Activated CD8-positive, alpha-beta T cell treated with anti-CD3 and anti-CD28 coated beads, Interleukin-2, amount 10 ng/mL, durations not matched to agents 7 days and 5 days (primary cell): ENCODE data around the gene NCBP3. TPM values are rescaled to one million over a fixed set of nuclear protein-coding genes. Genes with fewer than 3 reads are reported as not detected.
A peak's percentile ranks its signal among the peaks of the same experiment; 100 is the strongest.

ENCODE experiments used
- ATAC-seq: fragments of 150-1000 bp; cut with Tn5 transposase; one replicate; pipeline ENCODE4 v1.10.0; 2021; ENCODE audit warnings: moderate library complexity
- CTCF ChIA-PET: fragments of 350-600 bp; sonication (Branson Sonifier 250); formaldehyde crosslinking; loops from one replicate; lab custom pipeline; 2021; ENCODE audit warnings: antibody characterized with exemption; lab: Charles Lee
- POLR2A ChIA-PET: fragments of 350-600 bp; sonication (Branson Sonifier 250); formaldehyde crosslinking; loops from one replicate; lab custom pipeline; 2021; ENCODE audit warnings: antibody characterized with exemption; lab: Charles Lee
- DNase-seq: peaks from one replicate; pipeline ENCODE4 v3.0.0-alpha.2; 2020
- H3K27ac Mint-ChIP-seq: one replicate; pipeline ENCODE4 v1.8.0; 2021; ENCODE audit warnings: mild to moderate bottlenecking, mixed read lengths
- H3K27me3 Mint-ChIP-seq: one replicate; pipeline ENCODE4 v1.8.0; 2021; ENCODE audit warnings: low read depth, mixed read lengths
- H3K36me3 Mint-ChIP-seq: one replicate; pipeline ENCODE4 v1.8.0; 2021; ENCODE audit warnings: low read depth, mixed read lengths
- H3K4me1 Mint-ChIP-seq: one replicate; pipeline ENCODE4 v1.8.0; 2021; ENCODE audit warnings: low read depth, mixed read lengths
- H3K4me3 Mint-ChIP-seq: one replicate; pipeline ENCODE4 v1.8.0; 2021; ENCODE audit warnings: mild to moderate bottlenecking, mixed read lengths
- H3K9me3 Mint-ChIP-seq: one replicate; pipeline ENCODE4 v1.8.0; 2022; ENCODE audit warnings: mixed read lengths; ENCODE audit not compliant: insufficient read depth
- total RNA-seq, 2 experiments: library from RNA; stranded (reverse); gene quantifications; one replicate each; pipeline ENCODE4 v1.2.3, GENCODE V29; 2021

NCBP3 gene
- total RNA-seq, 2 experiments from 2014 or later = 39.1 to 42.6 TPM

DNA sequence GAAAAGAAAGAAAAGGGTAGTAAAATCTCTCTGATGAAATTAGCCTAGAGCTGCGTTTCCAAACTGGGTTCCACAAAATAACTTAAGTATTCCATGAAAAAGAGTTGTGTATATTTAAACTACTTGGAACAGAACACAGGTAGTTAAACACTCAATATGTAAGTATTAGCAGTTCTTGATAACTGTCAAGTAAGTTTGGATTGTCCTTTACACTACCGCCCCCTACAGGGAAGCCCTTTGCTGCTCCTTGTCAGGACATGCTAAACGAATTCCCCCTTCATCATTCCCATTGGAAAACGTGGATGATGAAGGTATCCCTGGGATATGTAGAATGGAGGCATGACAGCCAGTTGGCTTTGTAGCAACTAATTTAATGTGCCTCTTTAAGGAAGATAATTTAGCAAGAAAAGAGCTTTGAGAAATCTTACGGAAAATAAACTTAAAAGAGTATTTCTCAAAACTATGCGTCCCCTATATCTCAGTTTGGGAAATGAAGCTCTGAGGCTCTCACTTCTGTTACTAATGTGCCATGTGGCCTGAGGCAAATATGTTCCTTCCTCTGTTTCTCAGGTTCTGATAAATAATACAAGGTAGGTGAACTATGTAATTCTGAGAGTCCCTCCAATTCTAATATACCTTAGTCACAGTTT, 18.8 kb downstream of the NCBP3 start:
- H3K27me3 Mint-ChIP-seq = no peaks in the 10 kb centered on the region
- DNase-seq (peak; percentile 83), ATAC-seq (no peak)
- ChIA-PET CTCF (interaction anchor here (0.6 to 7.7 kb wide), 33 partner anchors 11 to 225 kb away, joined by 3 to 456 read pairs (median 6); partner anchors contain the start of genes CTNS, HASPIN, ITGAE and NCBP3), POLR2A (interaction anchor here (0.6 to 2.0 kb wide), 4 partner anchors 11 to 111 kb away, joined by 3 to 13 read pairs (median 4); no protein-coding TSS in a partner anchor)
- peaks cover 9% of the 10 kb centered on the region for H3K4me1 Mint-ChIP-seq
- H3K27ac Mint-ChIP-seq = no peak overlapping the region
- H3K36me3 Mint-ChIP-seq = peaks cover 47% of the 10 kb centered on the region
- no peaks in the 10 kb centered on the region for H3K9me3 Mint-ChIP-seq
- H3K4me3 Mint-ChIP-seq = no peak overlapping the region

- ChIA-PET CTCF (interaction anchor here (0.7 to 7.7 kb wide), 12 partner anchors 10 to 143 kb away, joined by 5 to 456 read pairs (median 18); partner anchors contain the start of genes HASPIN and NCBP3), POLR2A (interaction anchor here (0.9 to 1.1 kb wide), 2 partner anchors 89 to 102 kb away, joined by 3 read pairs; partner anchors contain the start of gene HASPIN)
- no peak for DNase-seq
- H3K27ac Mint-ChIP-seq = no peak overlapping the region
- peaks cover 9% of the 10 kb centered on the region for H3K4me1 Mint-ChIP-seq
- H3K27me3 Mint-ChIP-seq = no peaks in the 10 kb centered on the region
- peaks cover 57% of the 10 kb centered on the region for H3K36me3 Mint-ChIP-seq
- no peak overlapping the region for H3K4me3 Mint-ChIP-seq
- no peak for ATAC-seq
- no peaks in the 10 kb centered on the region for H3K9me3 Mint-ChIP-seq
Observed at GRCh38 chr17:3826191-3826590, 19.9 kb downstream of the NCBP3 start.

DNA sequence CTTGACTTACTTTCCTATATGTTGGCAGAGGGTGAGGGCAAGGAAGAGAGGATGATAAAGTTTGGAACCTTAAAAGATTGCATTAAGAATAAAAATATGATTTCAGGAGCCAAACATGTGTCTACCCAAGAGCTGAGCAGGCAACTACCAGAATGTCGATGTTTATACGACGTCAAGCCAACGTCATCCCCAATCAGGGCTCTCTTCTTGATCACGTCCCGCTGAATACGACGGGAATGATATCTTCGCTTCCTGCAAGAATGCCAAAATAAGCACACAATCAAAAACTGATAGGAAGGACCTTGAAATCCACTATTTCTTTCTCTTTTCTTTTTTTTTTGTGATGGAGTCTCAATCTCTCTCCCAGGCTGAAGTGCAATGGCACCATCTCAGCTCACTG, 24.9 kb downstream of the NCBP3 start:
- DNase-seq = no peak
- peaks cover 59% of the 10 kb centered on the region for H3K36me3 Mint-ChIP-seq
- ATAC-seq = no peak
- ChIA-PET CTCF (interaction anchor here (1.2 to 4.4 kb wide), 2 partner anchors 17 to 83 kb away, joined by 3 to 29 read pairs; no protein-coding TSS in a partner anchor), POLR2A (no interaction called here)
- no peak overlapping the region for H3K27ac Mint-ChIP-seq
- no peaks in the 10 kb centered on the region for H3K27me3 Mint-ChIP-seq
- H3K4me3 Mint-ChIP-seq = no peak overlapping the region
- peaks cover 2% of the 10 kb centered on the region for H3K4me1 Mint-ChIP-seq
- H3K9me3 Mint-ChIP-seq = no peaks in the 10 kb centered on the region

- CTCF ChIA-PET = interaction anchor here (3.5 kb wide), 1 partner anchor 81 kb away, joined by 36 read pairs; no protein-coding TSS in a partner anchor
- H3K27me3 Mint-ChIP-seq = no peaks in the 10 kb centered on the region
- no peak for DNase-seq
- POLR2A ChIA-PET = no interaction called here
- no peak overlapping the region for H3K27ac Mint-ChIP-seq
- H3K4me3 Mint-ChIP-seq = no peak overlapping the region
- H3K36me3 Mint-ChIP-seq = peaks cover 61% of the 10 kb centered on the region
- H3K4me1 Mint-ChIP-seq = no peaks in the 10 kb centered on the region
- no peak for ATAC-seq
- no peaks in the 10 kb centered on the region for H3K9me3 Mint-ChIP-seq
Observed at GRCh38 chr17:3818786-3819185, 27.3 kb downstream of the NCBP3 start.

- peaks cover 61% of the 10 kb centered on the region for H3K36me3 Mint-ChIP-seq
Observed at GRCh38 chr17:3817851-3818605, 28.0 kb downstream of the NCBP3 start.

GRCh38 chr17:3815925-3816324, 30.1 kb downstream of the NCBP3 start:
- no peak for ATAC-seq
- H3K4me1 Mint-ChIP-seq = no peaks in the 10 kb centered on the region
- ChIA-PET CTCF (interaction anchor here (3.5 to 4.4 kb wide), 2 partner anchors 11 to 78 kb away, joined by 36 to 38 read pairs; no protein-coding TSS in a partner anchor), POLR2A (interaction anchor here (0.8 kb wide), 1 partner anchor 11 kb away, joined by 3 read pairs; no protein-coding TSS in a partner anchor)
- DNase-seq = no peak
- H3K27ac Mint-ChIP-seq = no peak overlapping the region
- no peaks in the 10 kb centered on the region for H3K27me3 Mint-ChIP-seq
- no peak overlapping the region for H3K4me3 Mint-ChIP-seq
- H3K9me3 Mint-ChIP-seq = no peaks in the 10 kb centered on the region
- peaks cover 56% of the 10 kb centered on the region for H3K36me3 Mint-ChIP-seq

More at GRCh38 chr17:3817851-3818605, 28.0 kb downstream of the NCBP3 start:
- ATAC-seq = no peak
- H3K4me1 Mint-ChIP-seq = no peaks in the 10 kb centered on the region
- H3K9me3 Mint-ChIP-seq = no peaks in the 10 kb centered on the region
- ChIA-PET CTCF (interaction anchor here (0.9 to 4.4 kb wide), 3 partner anchors 9 to 135 kb away, joined by 3 to 38 read pairs (median 36); no protein-coding TSS in a partner anchor), POLR2A (no interaction called here)
- no peak for DNase-seq
- H3K27ac Mint-ChIP-seq = no peak overlapping the region
- H3K4me3 Mint-ChIP-seq = no peak overlapping the region
- H3K27me3 Mint-ChIP-seq = no peaks in the 10 kb centered on the region

DNA sequence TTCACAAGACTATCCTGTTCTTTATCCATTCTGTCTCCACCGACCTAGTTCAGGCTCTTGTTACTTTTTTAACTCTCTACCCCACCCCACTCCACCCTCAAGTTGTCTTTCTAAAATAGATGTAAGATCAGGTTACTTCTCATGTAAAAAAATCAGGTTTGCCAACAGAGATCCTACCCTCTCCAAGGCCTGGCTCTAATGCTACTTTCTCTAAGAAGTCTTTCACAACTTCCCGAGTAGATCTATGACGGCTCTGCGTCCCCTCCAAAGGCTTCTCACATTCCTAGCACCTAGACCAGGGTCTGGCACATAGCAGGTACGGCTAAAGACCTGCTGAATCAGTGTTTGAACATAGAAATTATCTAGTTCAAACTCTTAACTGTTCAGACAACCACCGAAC, 30.9 kb downstream of the NCBP3 start:
- Mint-ChIP-seq H3K36me3 (peaks cover 52% of the 10 kb centered on the region), H3K27ac (no peak overlapping the region), H3K9me3 (no peaks in the 10 kb centered on the region), H3K4me3 (no peak overlapping the region), H3K27me3 (no peaks in the 10 kb centered on the region), H3K4me1 (no peaks in the 10 kb centered on the region)
- ATAC-seq (no peak), DNase-seq (no peak)
- ChIA-PET POLR2A (no interaction called here), CTCF (interaction anchor here (0.7 to 4.4 kb wide), 3 partner anchors 12 to 77 kb away, joined by 3 to 38 read pairs (median 36); no protein-coding TSS in a partner anchor)

DNA sequence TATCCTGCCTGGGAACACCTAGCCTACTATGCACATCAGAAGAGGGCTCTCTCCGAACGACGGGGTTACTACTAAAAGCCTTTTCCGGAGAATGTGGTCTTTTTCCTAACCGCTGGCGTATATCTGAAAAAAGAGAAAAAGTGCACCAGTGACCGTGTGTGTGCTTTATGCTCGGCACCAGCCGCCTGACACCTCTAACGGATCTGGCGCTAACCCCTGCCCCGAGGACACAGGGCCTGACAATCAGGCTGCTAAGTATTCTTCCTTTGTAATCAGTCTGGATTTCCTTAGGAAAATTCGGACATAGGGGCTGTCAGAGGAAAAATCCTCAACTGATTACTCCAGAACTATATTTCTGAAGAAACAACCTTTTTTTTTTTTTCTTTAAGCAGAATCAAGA, 31.7 kb downstream of the NCBP3 start:
- ChIA-PET CTCF (interaction anchor here (0.7 to 4.4 kb wide), 2 partner anchors 13 to 77 kb away, joined by 3 to 38 read pairs; no protein-coding TSS in a partner anchor), POLR2A (no interaction called here)
- no peak overlapping the region for H3K4me3 Mint-ChIP-seq
- DNase-seq = no peak
- H3K9me3 Mint-ChIP-seq = no peaks in the 10 kb centered on the region
- no peaks in the 10 kb centered on the region for H3K27me3 Mint-ChIP-seq
- peaks cover 4% of the 10 kb centered on the region for H3K4me1 Mint-ChIP-seq
- H3K27ac Mint-ChIP-seq = no peak overlapping the region
- no peak for ATAC-seq
- peaks cover 55% of the 10 kb centered on the region for H3K36me3 Mint-ChIP-seq

DNA sequence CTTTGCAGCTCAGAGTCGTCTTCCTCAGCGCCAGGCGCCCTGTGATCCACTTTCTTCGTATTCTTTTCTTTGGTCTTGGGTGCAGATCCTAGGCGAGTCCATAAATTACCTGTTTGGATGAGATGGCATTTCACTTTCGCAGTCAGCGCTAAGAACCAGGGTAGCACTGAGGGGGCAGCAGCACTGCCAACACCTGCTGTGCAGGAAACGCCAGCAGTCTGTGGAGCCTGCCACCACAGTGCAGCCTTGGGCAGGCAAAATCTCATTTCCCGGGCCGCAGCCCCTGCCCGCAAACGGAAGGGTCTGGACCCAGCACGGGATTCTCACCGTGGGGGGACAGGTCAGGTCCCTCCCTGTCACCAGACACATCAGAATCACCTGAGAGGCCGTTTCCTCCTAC, 32.9 kb downstream of the NCBP3 start:
- no peak overlapping the region for H3K4me3 Mint-ChIP-seq

GRCh38 chr17:3812771-3813170, 33.3 kb downstream of the NCBP3 start:
- no peaks in the 10 kb centered on the region for H3K27me3 Mint-ChIP-seq
- H3K9me3 Mint-ChIP-seq = no peaks in the 10 kb centered on the region

More for the DNA sequence above, 32.9 kb downstream of the NCBP3 start:
- no peak overlapping the region for H3K27ac Mint-ChIP-seq
- H3K27me3 Mint-ChIP-seq = no peaks in the 10 kb centered on the region
- ChIA-PET CTCF (interaction anchor here (1.7 to 4.3 kb wide), 2 partner anchors 14 to 75 kb away, joined by 13 to 19 read pairs; no protein-coding TSS in a partner anchor), POLR2A (interaction anchor here (0.6 kb wide), 1 partner anchor 359 kb away, joined by 3 read pairs; no protein-coding TSS in a partner anchor)
- DNase-seq (no peak), ATAC-seq (no peak)
- peaks cover 11% of the 10 kb centered on the region for H3K4me1 Mint-ChIP-seq
- H3K9me3 Mint-ChIP-seq = no peaks in the 10 kb centered on the region
- H3K36me3 Mint-ChIP-seq = peaks cover 53% of the 10 kb centered on the region

DNA sequence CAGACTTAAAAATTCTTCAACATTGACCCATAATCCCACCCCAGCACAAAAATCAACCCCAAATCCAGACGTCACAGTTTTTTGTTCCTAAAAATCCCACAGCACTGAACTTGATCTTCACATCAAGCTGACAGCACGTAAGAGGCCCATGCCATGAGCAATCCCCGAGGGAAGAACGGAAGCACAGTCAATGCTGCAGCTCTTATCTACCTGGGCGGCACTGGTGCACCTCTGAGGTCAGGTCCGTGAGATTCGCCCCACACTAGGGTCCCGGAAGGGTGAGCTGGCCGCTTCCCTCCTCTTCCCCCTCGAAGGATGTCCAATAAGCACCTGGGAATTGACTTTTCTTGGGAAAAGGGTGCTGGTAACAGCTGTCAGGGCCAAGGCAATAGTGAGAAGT, 33.8 kb downstream of the NCBP3 start:
- H3K27ac Mint-ChIP-seq = no peak overlapping the region
- H3K9me3 Mint-ChIP-seq = no peaks in the 10 kb centered on the region
- H3K27me3 Mint-ChIP-seq = no peaks in the 10 kb centered on the region
- ChIA-PET POLR2A (interaction anchor here (0.6 kb wide), 1 partner anchor 360 kb away, joined by 3 read pairs; no protein-coding TSS in a partner anchor), CTCF (interaction anchor here (1.1 to 4.3 kb wide), 3 partner anchors 15 to 76 kb away, joined by 3 to 19 read pairs (median 13); no protein-coding TSS in a partner anchor)
- H3K4me1 Mint-ChIP-seq = peaks cover 11% of the 10 kb centered on the region
- ATAC-seq (no peak), DNase-seq (no peak)
- H3K36me3 Mint-ChIP-seq = peaks cover 56% of the 10 kb centered on the region
- no peak overlapping the region for H3K4me3 Mint-ChIP-seq

More at GRCh38 chr17:3812771-3813170, 33.3 kb downstream of the NCBP3 start:
- POLR2A ChIA-PET = interaction anchor here (0.6 kb wide), 1 partner anchor 359 kb away, joined by 3 read pairs; no protein-coding TSS in a partner anchor
- H3K4me1 Mint-ChIP-seq = peaks cover 11% of the 10 kb centered on the region
- H3K4me3 Mint-ChIP-seq = no peak overlapping the region
- no peak overlapping the region for H3K27ac Mint-ChIP-seq
- CTCF ChIA-PET = interaction anchor here (1.7 to 4.3 kb wide), 2 partner anchors 14 to 75 kb away, joined by 13 to 19 read pairs; no protein-coding TSS in a partner anchor
- DNase-seq (no peak), ATAC-seq (no peak)
- peaks cover 54% of the 10 kb centered on the region for H3K36me3 Mint-ChIP-seq
